GM15510 (cell line): ENCODE results near the gene ZNF18.

ENCODE experiments used
- POLR2A ChIP-seq: IDR thresholded peaks from 3 replicates; pipeline ENCODE4 v1.6.1; 2011; ENCODE audit warnings: borderline replicate concordance; ENCODE audit not compliant: insufficient read length; ENCODE audit errors: extremely low read depth

Gene ZNF18

GRCh38 chr17:11999696-12000095, 2.4 kb upstream of the ZNF18 start:
- TF ChIP-seq POLR2A = no peak

- no peak for TF ChIP-seq POLR2A
Measured at GRCh38 chr17:11997972-11998233, 628 bp upstream of the ZNF18 start.

GRCh38 chr17:11996722-11997146, 541 bp downstream of the ZNF18 start:
- no peak for TF ChIP-seq POLR2A

GRCh38 chr17:11991461-11991860, 5.8 kb downstream of the ZNF18 start:
- TF ChIP-seq POLR2A = no peak

GRCh38 chr17:11990363-11990983, 6.8 kb downstream of the ZNF18 start:
- no peak for TF ChIP-seq POLR2A

GRCh38 chr17:11986942-11987329, 10.3 kb downstream of the ZNF18 start:
- no peak for TF ChIP-seq POLR2A

GRCh38 chr17:11986179-11986941, 10.9 kb downstream of the ZNF18 start:
- no peak for TF ChIP-seq POLR2A

- no peak for TF ChIP-seq POLR2A
Measured at GRCh38 chr17:11981862-11982261, 15.4 kb downstream of the ZNF18 start.

GRCh38 chr17:11980813-11981212, 16.5 kb downstream of the ZNF18 start:
- no peak for TF ChIP-seq POLR2A

GRCh38 chr17:11979795-11980194, 17.5 kb downstream of the ZNF18 start:
- no peak for TF ChIP-seq POLR2A

GRCh38 chr17:11969565-11969964, 27.7 kb downstream of the ZNF18 start:
- TF ChIP-seq POLR2A = no peak

GRCh38 chr17:11954936-11955335, 42.3 kb downstream of the ZNF18 start:
- TF ChIP-seq POLR2A = no peak

- no peak for TF ChIP-seq POLR2A
Measured at GRCh38 chr17:11953924-11954323, 43.4 kb downstream of the ZNF18 start.

- TF ChIP-seq POLR2A = no peak
Measured at GRCh38 chr17:11952610-11953009, 44.7 kb downstream of the ZNF18 start.

GRCh38 chr17:11950771-11951519, 46.3 kb downstream of the ZNF18 start:
- TF ChIP-seq POLR2A = no peak

GRCh38 chr17:11948789-11949188, 48.5 kb downstream of the ZNF18 start:
- no peak for TF ChIP-seq POLR2A
